MM.1S (cell line): ENCODE results near the gene PPEF1.

Experiments
- DNase-seq: peaks from one replicate; pipeline ENCODE4 v3.0.0-alpha.2; 2015
- H2AFZ ChIP-seq: fragments of 300-600 bp; sonication (generic); 2 replicates; pipeline ENCODE4 v1.6.0; 2016; ENCODE audit warnings: antibody characterized with exemption, low read length
- H3F3A ChIP-seq: fragments of 300-600 bp; sonication (generic); 2 replicates; pipeline ENCODE4 v1.6.1; 2016; ENCODE audit warnings: mild to moderate bottlenecking, antibody characterized with exemption, low read length, moderate library complexity, mixed read lengths; ENCODE audit not compliant: insufficient read depth
- H3K27ac ChIP-seq: fragments of 300-600 bp; sonication (generic); 2 replicates; pipeline ENCODE4 v1.5.1; 2016; ENCODE audit warnings: mild to moderate bottlenecking, low read length
- H3K27me3 ChIP-seq: fragments of 300-600 bp; sonication (generic); replicated peaks from 2 replicates; pipeline ENCODE4 v1.6.0; 2016; ENCODE audit warnings: low read length; ENCODE audit not compliant: insufficient read depth
- H3K36me3 ChIP-seq: fragments of 300-600 bp; sonication (generic); replicated peaks from 2 replicates; pipeline ENCODE4 v1.6.1; 2016; ENCODE audit warnings: mild to moderate bottlenecking, low read length, mixed read lengths; ENCODE audit not compliant: insufficient read depth
- H3K4me1 ChIP-seq: fragments of 300-600 bp; sonication (generic); 2 replicates; pipeline ENCODE4 v1.6.1; 2016; ENCODE audit warnings: low read length, mixed read lengths
- H3K4me2 ChIP-seq: fragments of 300-600 bp; sonication (generic); 2 replicates; pipeline ENCODE4 v1.6.0; 2016; ENCODE audit warnings: low read depth, low read length
- H3K4me3 ChIP-seq: fragments of 300-600 bp; sonication (generic); 2 replicates; pipeline ENCODE4 v1.5.1; 2016; ENCODE audit warnings: low read length, mixed read lengths
- H3K79me2 ChIP-seq: fragments of 300-600 bp; sonication (generic); 2 replicates; pipeline ENCODE4 v1.6.1; 2016; ENCODE audit warnings: mixed run types, low read length, mixed read lengths
- H3K9ac ChIP-seq: fragments of 300-600 bp; sonication (generic); 2 replicates; pipeline ENCODE4 v1.6.1; 2016; ENCODE audit warnings: low read length, mixed read lengths
- H3K9me2 ChIP-seq: fragments of 300-600 bp; sonication (generic); replicated peaks from 2 replicates; pipeline ENCODE4 v1.6.1; 2016; ENCODE audit warnings: mild to moderate bottlenecking, low read length, mixed read lengths; ENCODE audit not compliant: insufficient read depth
- H3K9me3 ChIP-seq: fragments of 300-600 bp; sonication (generic); replicated peaks from 2 replicates; pipeline ENCODE4 v1.6.1; 2016; ENCODE audit warnings: mild to moderate bottlenecking, low read length, mixed read lengths; ENCODE audit not compliant: insufficient read depth
- H4K20me1 ChIP-seq: fragments of 300-600 bp; sonication (generic); 2 replicates; pipeline ENCODE4 v1.6.1; 2016; ENCODE audit warnings: mild to moderate bottlenecking, low read length, moderate library complexity, mixed read lengths; ENCODE audit not compliant: insufficient read depth
- CTCF ChIP-seq: fragments of 300-600 bp; sonication (generic); IDR thresholded peaks from 2 replicates; pipeline ENCODE4 v1.5.1; 2016; ENCODE audit warnings: antibody characterized with exemption, low read length, mixed read lengths
- EZH2 ChIP-seq: fragments of 300-600 bp; sonication (generic); optimal IDR thresholded peaks from 2 replicates; pipeline ENCODE3; 2017; ENCODE audit warnings: low read depth, mild to moderate bottlenecking, antibody characterized with exemption, low read length, mixed read lengths
- EZH2phosphoT487 ChIP-seq: fragments of 300-600 bp; sonication (generic); IDR thresholded peaks from 2 replicates; pipeline ENCODE4 v1.6.1; 2018; ENCODE audit warnings: antibody characterized with exemption, low read length

PPEF1 gene

DNA sequence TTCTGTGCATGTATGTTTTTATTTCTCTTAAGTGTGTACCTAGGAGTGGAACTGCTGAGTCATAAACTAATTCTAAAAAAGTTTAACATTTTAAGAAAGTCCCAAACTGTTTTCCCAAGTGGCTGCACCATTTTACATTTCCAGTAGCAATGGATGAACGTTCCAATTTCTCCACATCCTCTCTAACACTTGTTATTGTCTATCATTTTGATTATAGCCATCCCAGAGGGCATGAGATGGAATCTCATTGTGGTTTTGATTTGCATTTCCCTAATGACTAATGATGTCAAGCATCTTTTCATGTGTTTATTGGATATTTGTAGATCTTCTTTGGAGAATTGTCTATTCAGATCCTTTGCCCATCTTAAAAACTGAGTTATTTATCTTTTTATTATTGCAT is 82.5 kb downstream of the PPEF1 start:
- no peak for TF ChIP-seq CTCF
- no peak for TF ChIP-seq EZH2phosphoT487
- no peak for TF ChIP-seq EZH2

DNA sequence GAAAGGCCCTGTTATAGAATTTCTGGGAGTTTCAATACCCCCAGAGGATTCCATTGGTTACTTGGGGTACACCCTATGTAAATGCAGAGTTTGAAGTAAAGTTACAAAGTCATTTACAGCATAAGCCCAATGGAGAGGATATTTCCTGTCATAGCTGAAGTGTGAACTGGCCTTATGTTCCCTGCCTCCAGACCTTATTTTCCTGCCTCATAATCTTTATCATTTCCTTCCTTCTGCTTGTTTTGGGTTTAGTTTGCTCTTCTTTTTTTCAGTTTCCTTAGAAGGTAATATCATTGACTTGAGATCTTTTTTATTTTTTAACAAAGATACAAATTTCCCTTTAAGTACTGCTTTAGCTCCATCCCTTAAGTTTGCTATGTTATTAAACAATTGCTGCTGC is 85.4 kb downstream of the PPEF1 start:
- no peak for TF ChIP-seq CTCF
- TF ChIP-seq EZH2: no peak
- TF ChIP-seq EZH2phosphoT487: no peak
- no peak for DNase-seq
- H3K27ac ChIP-seq: no peak overlapping the region
- no peak overlapping the region for H3K9ac ChIP-seq
- no peaks in the 10 kb centered on the region for H3K27me3 ChIP-seq
- H3F3A ChIP-seq: no peaks in the 10 kb centered on the region
- no peak overlapping the region for H3K4me3 ChIP-seq
- H3K79me2 ChIP-seq: no peaks in the 10 kb centered on the region
- no peaks in the 10 kb centered on the region for H3K9me2 ChIP-seq
- no peaks in the 10 kb centered on the region for H3K36me3 ChIP-seq
- no peaks in the 10 kb centered on the region for H3K9me3 ChIP-seq
- no peak overlapping the region for H3K4me2 ChIP-seq
- no peaks in the 10 kb centered on the region for H3K4me1 ChIP-seq
- H4K20me1 ChIP-seq: no peaks in the 10 kb centered on the region
- no peak overlapping the region for H2AFZ ChIP-seq

More for the DNA sequence above, 82.5 kb downstream of the PPEF1 start:
- no peaks in the 10 kb centered on the region for H3F3A ChIP-seq
- no peak overlapping the region for H3K4me3 ChIP-seq
- no peaks in the 10 kb centered on the region for H3K4me1 ChIP-seq
- no peaks in the 10 kb centered on the region for H3K9me2 ChIP-seq
- H3K36me3 ChIP-seq: no peaks in the 10 kb centered on the region
- H3K9me3 ChIP-seq: no peaks in the 10 kb centered on the region
- H3K79me2 ChIP-seq: no peaks in the 10 kb centered on the region
- H3K9ac ChIP-seq: no peak overlapping the region
- H3K4me2 ChIP-seq: no peak overlapping the region
- no peak overlapping the region for H3K27ac ChIP-seq
- no peak for DNase-seq
- H3K27me3 ChIP-seq: no peaks in the 10 kb centered on the region
- H4K20me1 ChIP-seq: no peaks in the 10 kb centered on the region
- H2AFZ ChIP-seq: no peak overlapping the region

GRCh38 chrX:18793601-18794089 is 86.2 kb downstream of the PPEF1 start:
- Histone ChIP-seq H4K20me1 (no peaks in the 10 kb centered on the region), H3K9me2 (no peaks in the 10 kb centered on the region), H3K4me2 (no peak overlapping the region), H2AFZ (no peak overlapping the region), H3F3A (no peaks in the 10 kb centered on the region), H3K36me3 (no peaks in the 10 kb centered on the region), H3K9me3 (no peaks in the 10 kb centered on the region), H3K4me1 (no peaks in the 10 kb centered on the region), H3K27me3 (no peaks in the 10 kb centered on the region), H3K9ac (no peak overlapping the region), H3K27ac (no peak overlapping the region), H3K4me3 (no peak overlapping the region), H3K79me2 (no peaks in the 10 kb centered on the region)
- TF ChIP-seq CTCF (no peak), EZH2phosphoT487 (no peak), EZH2 (no peak)
- DNase-seq: no peak
